Muscle of leg (tissue), 16 donors: ENCODE data around the gene POGZ. TPM values are rescaled to one million over a fixed set of nuclear protein-coding genes. Genes with fewer than 3 reads are reported as not detected.

Experiments
- DNase-seq: peaks from one replicate; pipeline ENCODE4 v3.0.0; 2013
- H3K27ac ChIP-seq: one replicate; pipeline ENCODE4 v1.5.1; 2013; ENCODE audit warnings: mild to moderate bottlenecking, low read length, control low read depth
- H3K27me3 ChIP-seq: one replicate; pipeline ENCODE4 v1.6.1; 2013; ENCODE audit warnings: low read length; ENCODE audit not compliant: control insufficient read depth, insufficient read depth
- H3K36me3 ChIP-seq: one replicate; pipeline ENCODE4 v1.6.1; 2013; ENCODE audit warnings: low read length; ENCODE audit not compliant: control insufficient read depth, insufficient read depth
- H3K4me1 ChIP-seq: one replicate; pipeline ENCODE4 v1.6.1; 2013; ENCODE audit warnings: low read length; ENCODE audit not compliant: control insufficient read depth, insufficient read depth
- H3K4me3 ChIP-seq: one replicate; pipeline ENCODE4 v1.5.1; 2013; ENCODE audit warnings: low read length, control low read depth
- H3K9me3 ChIP-seq: replicated peaks from 2 replicates; pipeline ENCODE4 v1.6.1; 2013; ENCODE audit warnings: low read depth, low read length; ENCODE audit not compliant: control insufficient read depth
- WGBS: methylation state at CpG from one replicate; pipeline ENCODE4 v1.1.5; 2013; ENCODE audit warnings: missing lambda C conversion rate; ENCODE audit not compliant: insufficient coverage; 5-methylcytosine and 5-hydroxymethylcytosine counted together
- long read RNA-seq, 11 donors: transcript quantifications; one replicate each; lab custom pipeline, GENCODE V29; 2026
- polyA plus RNA-seq, 8 donors: library from polyadenylated mRNA; unstranded; fragments of 120-200 nt; gene quantifications; one replicate each; pipeline versions ENCODE4 v1.2.1 to v1.2.3, GENCODE V29; 2013; ENCODE audit warnings: inconsistent platforms in 1 of 8, low replicate concordance in 1 of 8; ENCODE audit not compliant: insufficient read length in 8 of 8, insufficient read depth in 1 of 8
- total RNA-seq: library from RNA; stranded (reverse); fragments of 120-200 nt; gene quantifications from one replicate; pipeline ENCODE4 v1.2.4, GENCODE V29; 2013

Gene POGZ, protein sequence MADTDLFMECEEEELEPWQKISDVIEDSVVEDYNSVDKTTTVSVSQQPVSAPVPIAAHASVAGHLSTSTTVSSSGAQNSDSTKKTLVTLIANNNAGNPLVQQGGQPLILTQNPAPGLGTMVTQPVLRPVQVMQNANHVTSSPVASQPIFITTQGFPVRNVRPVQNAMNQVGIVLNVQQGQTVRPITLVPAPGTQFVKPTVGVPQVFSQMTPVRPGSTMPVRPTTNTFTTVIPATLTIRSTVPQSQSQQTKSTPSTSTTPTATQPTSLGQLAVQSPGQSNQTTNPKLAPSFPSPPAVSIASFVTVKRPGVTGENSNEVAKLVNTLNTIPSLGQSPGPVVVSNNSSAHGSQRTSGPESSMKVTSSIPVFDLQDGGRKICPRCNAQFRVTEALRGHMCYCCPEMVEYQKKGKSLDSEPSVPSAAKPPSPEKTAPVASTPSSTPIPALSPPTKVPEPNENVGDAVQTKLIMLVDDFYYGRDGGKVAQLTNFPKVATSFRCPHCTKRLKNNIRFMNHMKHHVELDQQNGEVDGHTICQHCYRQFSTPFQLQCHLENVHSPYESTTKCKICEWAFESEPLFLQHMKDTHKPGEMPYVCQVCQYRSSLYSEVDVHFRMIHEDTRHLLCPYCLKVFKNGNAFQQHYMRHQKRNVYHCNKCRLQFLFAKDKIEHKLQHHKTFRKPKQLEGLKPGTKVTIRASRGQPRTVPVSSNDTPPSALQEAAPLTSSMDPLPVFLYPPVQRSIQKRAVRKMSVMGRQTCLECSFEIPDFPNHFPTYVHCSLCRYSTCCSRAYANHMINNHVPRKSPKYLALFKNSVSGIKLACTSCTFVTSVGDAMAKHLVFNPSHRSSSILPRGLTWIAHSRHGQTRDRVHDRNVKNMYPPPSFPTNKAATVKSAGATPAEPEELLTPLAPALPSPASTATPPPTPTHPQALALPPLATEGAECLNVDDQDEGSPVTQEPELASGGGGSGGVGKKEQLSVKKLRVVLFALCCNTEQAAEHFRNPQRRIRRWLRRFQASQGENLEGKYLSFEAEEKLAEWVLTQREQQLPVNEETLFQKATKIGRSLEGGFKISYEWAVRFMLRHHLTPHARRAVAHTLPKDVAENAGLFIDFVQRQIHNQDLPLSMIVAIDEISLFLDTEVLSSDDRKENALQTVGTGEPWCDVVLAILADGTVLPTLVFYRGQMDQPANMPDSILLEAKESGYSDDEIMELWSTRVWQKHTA (N-terminal part only)
- 37.7 TPM for total RNA-seq
- 10 to 100 TPM; 45.3 to 66.0 (median 52.1) TPM for polyA plus RNA-seq
- long read RNA-seq, donor 1, full-length matches to known transcripts, result 6 of 11 reads
- long read RNA-seq, donor 1, partial matches to known transcripts, result 5 of 11 reads
- long read RNA-seq, donor 1, other reads (novel, unspliced or antisense), result 0 of 11 reads
- long read RNA-seq, donor 2, partial matches to known transcripts, result 0 of 1 reads
- long read RNA-seq, donor 2, other reads (novel, unspliced or antisense), result 0 of 1 reads
- long read RNA-seq, donor 3, full-length matches to known transcripts, result 6 of 31 reads
- long read RNA-seq, donor 3, partial matches to known transcripts, result 25 of 31 reads
- long read RNA-seq, donor 3, other reads (novel, unspliced or antisense), result 0 of 31 reads
- long read RNA-seq, donor 4, partial matches to known transcripts, result 5 of 5 reads
- long read RNA-seq, donor 4, other reads (novel, unspliced or antisense), result 0 of 5 reads
- long read RNA-seq, donor 5, full-length matches to known transcripts, result 4 of 29 reads
- long read RNA-seq, donor 5, partial matches to known transcripts, result 25 of 29 reads
- long read RNA-seq, donor 5, other reads (novel, unspliced or antisense), result 0 of 29 reads
- long read RNA-seq, donor 6, full-length matches to known transcripts, result 7 of 13 reads
- long read RNA-seq, donor 6, partial matches to known transcripts, result 6 of 13 reads
- long read RNA-seq, donor 6, other reads (novel, unspliced or antisense), result 0 of 13 reads
- long read RNA-seq, donor 7, partial matches to known transcripts, result 7 of 8 reads
- long read RNA-seq, donor 7, other reads (novel, unspliced or antisense), result 0 of 8 reads
- long read RNA-seq, donor 8, partial matches to known transcripts, result 16 of 20 reads
- long read RNA-seq, donor 8, other reads (novel, unspliced or antisense), result 0 of 20 reads
- long read RNA-seq, donor 9, partial matches to known transcripts, result 8 of 9 reads
- long read RNA-seq, donor 9, other reads (novel, unspliced or antisense), result 0 of 9 reads
- long read RNA-seq, donor 10, full-length matches to known transcripts, result 6 of 20 reads
- long read RNA-seq, donor 10, partial matches to known transcripts, result 14 of 20 reads
- long read RNA-seq, donor 10, other reads (novel, unspliced or antisense), result 0 of 20 reads
- long read RNA-seq, donor 11, partial matches to known transcripts, result 14 of 14 reads
- long read RNA-seq, donor 11, other reads (novel, unspliced or antisense), result 0 of 14 reads

DNA sequence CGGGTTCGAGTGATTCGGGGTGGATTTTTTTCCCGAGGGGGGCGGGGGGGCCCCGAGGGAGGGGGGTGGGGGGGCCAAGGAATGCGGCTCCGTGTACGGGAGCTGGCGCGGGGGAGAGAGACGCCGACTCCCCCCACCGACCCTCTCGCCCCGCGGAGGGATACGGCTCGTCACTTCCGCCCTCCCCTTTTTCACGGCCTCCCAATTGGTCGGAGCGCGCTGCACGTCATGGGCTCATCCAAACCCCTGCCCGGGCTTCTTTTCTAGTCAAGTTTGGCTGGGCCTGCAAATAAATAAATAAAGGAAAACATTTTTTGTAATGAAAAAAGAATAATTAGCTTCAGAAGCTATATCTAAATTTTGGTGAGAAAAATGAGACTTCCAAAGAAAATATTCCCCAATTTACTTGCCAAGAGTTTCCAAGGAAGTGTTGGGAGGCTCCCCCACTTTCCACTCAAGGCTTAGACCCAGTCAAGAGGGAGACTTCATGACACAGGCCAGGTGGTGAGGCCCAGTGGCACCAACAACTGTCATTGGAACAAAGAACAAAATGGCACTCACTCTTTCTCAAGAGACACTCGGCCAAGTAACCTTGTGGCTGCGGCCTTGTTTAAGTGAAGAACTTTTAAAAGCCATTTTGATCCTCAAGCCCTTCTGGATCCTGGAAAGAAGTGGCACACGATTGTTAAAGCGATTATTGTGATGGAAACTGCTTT, at the start of gene POGZ:
Gene POGZ, minus strand, starts transcription at position 164 of the 716 bp plus-strand sequence. CDS start 17,290 bp downstream, outside the sequence.
- no CpG with 5 or more reads among the region's 30 CpGs for WGBS
- Histone ChIP-seq H3K9me3 (no peaks in the 10 kb centered on the region), H3K4me1 (peaks cover 14% of the 10 kb centered on the region), H3K27me3 (peaks cover 11% of the 10 kb centered on the region), H3K36me3 (no peaks in the 10 kb centered on the region), H3K4me3 (peak within 1 kb of the TSS; percentile 65), H3K27ac (peak within 1 kb of the TSS; percentile 99)
- DNase-seq, result peak; percentile 99

DNA sequence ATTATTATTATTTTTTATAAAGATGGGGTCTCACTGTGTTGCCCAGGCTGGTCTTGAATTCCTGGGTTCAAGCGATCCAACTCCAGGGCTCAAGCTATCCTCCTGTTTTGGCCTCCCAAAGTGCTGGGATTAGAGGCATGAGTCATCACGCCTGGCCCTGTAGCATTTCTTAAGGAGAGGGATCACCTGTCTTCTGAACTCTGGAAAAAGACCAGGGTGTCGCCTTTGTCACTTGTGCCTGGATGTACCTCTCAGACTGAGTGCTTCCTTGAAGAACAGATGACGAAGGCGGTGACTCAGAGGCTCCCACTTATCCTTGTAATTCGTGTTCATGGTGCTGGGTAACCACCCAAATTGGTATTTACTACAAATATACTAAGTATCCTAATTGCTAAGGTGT, 49.5 kb upstream of the POGZ start:
- no peak for DNase-seq
- Histone ChIP-seq H3K4me3 (no peak overlapping the region), H3K4me1 (peaks cover 19% of the 10 kb centered on the region), H3K9me3 (no peaks in the 10 kb centered on the region), H3K27me3 (peaks cover 34% of the 10 kb centered on the region), H3K27ac (no peak overlapping the region), H3K36me3 (no peaks in the 10 kb centered on the region)
- WGBS, result 82% methylated on average over 2 of the region's 6 CpGs

DNA sequence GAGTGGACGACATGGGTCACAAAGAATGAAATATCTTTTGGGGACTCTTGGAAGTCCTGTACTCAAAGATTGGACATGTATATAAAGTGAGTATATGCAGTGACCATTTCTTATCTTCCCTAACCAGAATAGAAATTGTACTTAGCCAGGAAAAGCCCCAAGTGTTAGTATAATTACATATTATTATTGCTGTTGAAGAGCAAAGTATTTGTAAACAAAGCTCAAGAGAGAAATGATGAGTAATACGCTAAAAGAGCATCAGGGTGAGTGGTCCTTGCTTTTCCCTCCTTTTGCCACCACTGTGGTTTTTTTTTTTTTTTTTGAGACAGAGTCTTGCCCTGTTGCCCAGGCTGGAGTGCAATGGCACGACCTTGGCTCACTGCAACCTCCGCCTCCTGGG, 45.5 kb upstream of the POGZ start:
- H3K36me3 ChIP-seq, result no peaks in the 10 kb centered on the region
- 100% methylated on average over 1 of the region's 4 CpGs for WGBS
- DNase-seq, result no peak
- H3K9me3 ChIP-seq, result no peaks in the 10 kb centered on the region
- H3K27me3 ChIP-seq, result peaks cover 4% of the 10 kb centered on the region
- H3K27ac ChIP-seq, result no peak overlapping the region
- H3K4me3 ChIP-seq, result no peak overlapping the region
- H3K4me1 ChIP-seq, result no peaks in the 10 kb centered on the region

DNA sequence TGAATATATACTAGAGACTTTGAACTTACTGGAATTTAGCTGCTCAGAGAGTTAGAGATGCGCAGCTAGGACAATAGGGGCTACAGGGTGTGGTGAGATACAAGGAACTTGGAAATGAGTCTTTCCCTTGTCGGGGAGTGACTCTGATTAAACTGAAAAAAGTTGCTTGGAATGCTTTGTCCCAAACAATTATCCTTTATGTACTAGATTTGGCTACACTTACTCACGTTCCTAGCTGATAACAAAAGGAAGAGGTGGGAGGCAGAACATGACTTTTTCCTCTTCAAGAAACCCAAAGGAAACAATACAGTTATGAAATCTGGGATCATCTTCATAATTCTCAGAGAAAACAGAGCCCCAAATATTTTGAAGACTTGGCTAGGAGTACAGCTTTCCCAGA, 45.0 kb upstream of the POGZ start:
- H3K27me3 ChIP-seq, result peaks cover 2% of the 10 kb centered on the region
- no peaks in the 10 kb centered on the region for H3K4me1 ChIP-seq
- H3K36me3 ChIP-seq, result no peaks in the 10 kb centered on the region
- no peak overlapping the region for H3K4me3 ChIP-seq
- no peaks in the 10 kb centered on the region for H3K9me3 ChIP-seq
- no peak overlapping the region for H3K27ac ChIP-seq
- no peak for DNase-seq
- WGBS, result no CpG with 5 or more reads among the region's 3 CpGs

DNA sequence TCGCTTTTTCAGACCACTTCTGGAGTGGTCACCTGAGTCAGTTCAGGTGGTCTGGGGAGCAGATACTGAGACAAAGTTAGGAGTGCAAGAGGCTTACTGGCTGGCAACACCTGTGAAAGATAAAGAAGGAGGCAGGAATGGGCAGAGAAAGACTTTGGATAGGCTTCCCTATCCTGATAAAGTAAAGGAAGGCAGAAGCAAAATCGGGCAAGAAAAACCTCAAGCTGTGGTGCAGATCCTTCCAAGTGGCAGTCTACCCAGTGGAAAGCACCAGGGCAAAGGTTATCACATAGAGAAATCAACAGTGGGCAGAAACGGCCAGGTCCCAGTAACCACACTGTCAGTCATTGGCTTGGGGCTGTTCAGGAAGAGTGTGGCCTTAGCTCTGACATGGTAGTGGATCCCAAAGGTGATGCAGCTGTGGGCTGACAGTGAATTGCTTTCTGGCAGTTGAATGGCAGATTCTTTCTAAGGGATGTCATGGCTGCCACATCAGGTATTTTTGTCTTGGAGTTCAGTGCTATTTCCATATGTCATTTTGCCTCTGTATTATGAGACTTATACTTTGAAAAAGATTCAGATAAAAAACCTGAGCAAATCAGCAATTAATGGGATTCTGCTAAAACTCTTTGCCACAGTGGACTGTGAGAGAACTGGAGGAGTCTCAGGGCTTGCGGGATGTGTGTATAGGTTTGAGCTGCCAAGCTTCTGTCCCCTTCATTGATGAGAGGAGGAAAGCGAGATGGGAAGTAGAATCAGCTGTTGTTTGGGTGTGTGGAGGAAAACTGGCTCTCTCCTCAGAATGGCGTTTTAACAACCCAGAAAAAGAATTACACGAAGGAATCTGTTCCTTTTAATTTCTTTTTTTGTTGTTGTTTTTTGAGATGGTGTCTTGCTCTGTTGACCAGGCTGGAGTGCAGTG, 43.8 kb upstream of the POGZ start:
- Histone ChIP-seq H3K27ac (no peak overlapping the region), H3K36me3 (no peaks in the 10 kb centered on the region), H3K4me3 (no peak overlapping the region), H3K4me1 (no peaks in the 10 kb centered on the region), H3K9me3 (no peaks in the 10 kb centered on the region), H3K27me3 (peaks cover 4% of the 10 kb centered on the region)
- no peak for DNase-seq
- 54% methylated on average over 6 of the region's 7 CpGs for WGBS

DNA sequence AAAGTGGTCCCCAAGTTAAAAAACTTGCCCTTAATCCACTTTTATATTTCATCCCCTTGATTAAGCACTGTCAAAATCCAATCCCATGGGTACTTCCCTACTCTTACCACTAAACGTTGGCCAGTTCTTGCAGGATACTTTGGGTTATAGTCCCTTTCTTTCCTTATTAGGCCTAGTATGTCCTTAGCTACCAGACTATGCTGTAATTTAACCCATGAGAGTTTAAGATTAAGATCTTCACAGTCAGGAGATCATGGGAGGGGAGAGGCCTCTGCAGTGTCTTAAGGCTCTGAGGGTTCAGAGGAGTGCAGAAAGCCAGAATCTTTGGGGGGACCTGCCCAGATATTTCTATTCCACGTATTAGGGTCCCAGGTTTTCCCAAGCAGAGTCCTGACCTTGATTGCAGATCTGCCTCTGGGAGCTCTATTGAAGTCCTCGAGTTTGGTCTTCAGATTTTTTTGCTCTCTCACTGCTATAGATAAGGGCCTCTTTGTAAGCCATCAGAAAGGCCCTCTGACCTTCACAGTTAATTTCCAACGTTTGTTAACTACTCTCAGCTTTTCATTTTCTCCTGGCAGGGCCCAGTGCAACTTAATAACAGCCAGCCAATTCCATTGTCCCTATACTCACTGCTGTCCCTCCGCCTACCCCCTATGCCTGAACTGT, 42.9 kb upstream of the POGZ start:
- H3K9me3 ChIP-seq, result no peaks in the 10 kb centered on the region
- H3K4me1 ChIP-seq, result no peaks in the 10 kb centered on the region
- H3K4me3 ChIP-seq, result no peak overlapping the region
- WGBS, result 63% methylated on average over 4 of the region's 5 CpGs
- H3K27ac ChIP-seq, result no peak overlapping the region
- no peak for DNase-seq
- H3K27me3 ChIP-seq, result peaks cover 4% of the 10 kb centered on the region
- no peaks in the 10 kb centered on the region for H3K36me3 ChIP-seq

DNA sequence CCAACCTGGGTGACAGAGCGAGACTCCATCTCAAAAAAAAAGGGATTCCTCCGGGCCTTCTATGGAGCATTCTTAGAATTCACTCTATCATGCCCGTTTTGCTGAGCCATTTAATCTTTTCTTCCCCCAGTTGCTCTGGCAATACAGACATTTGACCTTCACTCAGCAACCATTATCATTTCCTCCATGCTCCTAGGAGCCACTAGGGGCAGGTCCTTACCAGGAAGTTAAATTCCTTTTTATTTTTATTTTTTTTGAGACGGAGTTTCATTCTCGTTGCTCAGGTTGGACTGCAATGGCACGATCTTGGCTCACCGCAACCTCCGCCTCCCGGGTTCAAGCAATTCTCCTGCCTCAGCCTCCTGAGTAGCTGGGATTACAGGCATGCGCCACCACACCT, 42.2 kb upstream of the POGZ start:
- Histone ChIP-seq H3K4me3 (no peak overlapping the region), H3K36me3 (no peaks in the 10 kb centered on the region), H3K27me3 (peaks cover 4% of the 10 kb centered on the region), H3K27ac (no peak overlapping the region), H3K9me3 (no peaks in the 10 kb centered on the region), H3K4me1 (no peaks in the 10 kb centered on the region)
- 90% methylated on average over 6 of the region's 10 CpGs for WGBS
- DNase-seq, result no peak
